GM18907 (cell line): Measurements from ENCODE around the gene PCDHGC5.

Source experiments
- ATAC-seq: cut with Tn5 transposase; IDR thresholded peaks from one replicate; pipeline ENCODE4 v1.9.1; 2021; ENCODE audit warnings: mild to moderate bottlenecking, moderate library complexity; ENCODE audit not compliant: unreplicated experiment

PCDHGC5 gene

GRCh38 chr5:141527426-141527825 lies 38.5 kb downstream of the PCDHGC5 start:
- no peak for ATAC-seq

DNA sequence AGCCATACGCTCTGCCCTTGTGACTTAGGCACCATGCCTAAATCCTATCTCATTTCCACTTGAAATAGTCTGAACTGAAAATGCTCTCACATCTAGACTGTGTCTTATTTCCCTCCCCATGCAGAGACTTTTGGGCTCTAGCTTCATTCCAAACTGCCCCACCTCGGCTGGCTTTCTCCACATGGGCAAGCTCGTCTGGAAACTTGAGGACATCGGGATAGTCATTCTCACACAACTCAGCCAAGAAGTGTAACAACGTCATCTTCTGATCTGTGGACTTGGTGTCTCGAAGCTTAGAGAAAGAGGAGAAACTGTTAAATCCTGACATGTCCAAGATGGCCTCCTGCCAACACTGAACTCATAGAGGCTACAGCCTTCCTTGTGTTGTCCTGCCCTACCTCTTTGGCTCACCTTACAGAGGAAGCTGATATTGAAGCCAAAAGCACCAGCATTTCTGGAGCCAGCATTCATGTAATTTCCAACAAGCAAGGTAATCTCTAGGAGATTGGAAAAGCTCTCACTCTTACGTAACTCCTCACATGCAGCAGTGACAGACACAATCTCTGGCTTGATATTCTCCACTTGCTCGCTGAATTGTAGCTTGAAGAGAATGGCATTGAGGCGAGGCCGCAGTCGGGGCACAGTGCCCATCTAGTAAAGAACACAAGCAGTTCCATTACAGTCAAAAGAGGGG lies 39.6 kb downstream of the PCDHGC5 start:
- no peak for ATAC-seq

DNA sequence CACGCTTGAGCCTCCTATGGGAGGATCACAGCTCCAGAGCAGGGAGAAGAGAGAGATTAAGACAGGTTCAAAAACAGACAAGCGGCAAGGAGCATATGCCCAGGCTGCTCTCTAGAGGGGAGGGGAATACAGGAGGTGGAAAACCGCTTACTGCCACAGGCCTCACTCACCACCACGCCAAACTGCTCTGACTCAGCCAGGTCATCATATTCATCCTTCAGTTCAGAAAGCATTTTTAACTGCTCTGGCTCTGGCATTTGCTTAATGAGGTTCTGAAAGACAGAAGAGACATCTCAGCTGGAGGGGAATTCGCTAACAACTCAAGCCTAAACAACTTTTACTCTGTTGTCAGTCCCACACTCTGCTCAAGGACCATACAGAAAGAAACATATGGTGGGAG lies 40.1 kb downstream of the PCDHGC5 start:
- ATAC-seq: peak; percentile 62

GRCh38 chr5:141529873-141530272 lies 41.0 kb downstream of the PCDHGC5 start:
- peak; percentile 40 for ATAC-seq

- no peak for ATAC-seq
Measured at GRCh38 chr5:141532726-141533125, 43.8 kb downstream of the PCDHGC5 start.

DNA sequence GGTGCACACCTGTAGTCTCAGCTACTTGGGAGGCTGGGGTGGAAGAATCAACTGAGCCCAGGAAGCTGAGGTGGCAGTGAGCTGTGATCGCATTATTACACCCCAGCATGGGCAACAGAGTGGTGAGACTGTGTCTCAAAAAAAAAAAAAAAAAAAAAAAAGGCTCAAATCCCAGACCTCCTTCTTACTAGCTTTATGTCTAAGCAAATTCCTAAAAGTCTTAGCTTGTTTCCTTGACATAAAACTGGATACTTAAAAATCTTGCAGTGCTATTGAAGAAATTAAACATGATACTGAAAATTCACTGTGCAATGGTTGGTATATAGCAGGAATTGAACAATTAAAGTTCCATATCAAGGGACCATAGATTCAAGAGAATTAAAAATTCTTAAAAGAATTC lies 45.0 kb downstream of the PCDHGC5 start:
- ATAC-seq: no peak

DNA sequence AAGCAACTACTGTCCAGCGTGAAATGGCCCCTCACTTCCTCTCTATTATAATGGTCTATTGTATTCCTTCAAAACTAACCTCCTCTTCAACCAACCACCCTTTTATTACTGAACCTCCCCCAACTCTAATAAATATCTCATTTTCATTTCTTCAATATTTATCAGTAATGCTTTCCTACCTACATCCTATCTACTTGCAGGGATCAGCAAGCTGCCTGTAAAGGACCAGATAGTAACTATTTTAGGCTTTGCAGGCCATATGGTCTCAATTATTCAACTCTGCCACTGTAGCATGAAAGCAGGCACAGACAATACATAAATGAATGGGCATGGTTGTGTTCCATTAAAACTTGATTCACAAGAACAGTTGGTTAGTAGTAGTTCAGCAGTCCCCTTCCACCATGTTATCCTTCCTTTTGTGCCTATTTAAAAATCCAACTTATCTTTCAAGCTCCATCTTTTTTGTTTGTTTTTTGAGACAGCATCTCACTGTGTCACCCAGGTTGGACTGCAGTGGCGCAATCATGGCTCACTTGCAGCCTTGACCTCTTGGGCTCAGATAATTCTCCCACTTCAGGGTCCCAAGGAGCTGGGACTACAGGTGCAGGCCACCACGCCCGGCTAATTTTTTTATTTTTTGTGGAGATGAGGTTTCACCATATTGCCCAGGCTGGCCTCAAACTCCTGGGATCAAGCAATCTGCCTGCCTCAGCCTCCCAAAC lies 45.8 kb downstream of the PCDHGC5 start:
- ATAC-seq: no peak
